ENCODE measurements around the gene TUBA4B.

TUBA4B gene

DNA sequence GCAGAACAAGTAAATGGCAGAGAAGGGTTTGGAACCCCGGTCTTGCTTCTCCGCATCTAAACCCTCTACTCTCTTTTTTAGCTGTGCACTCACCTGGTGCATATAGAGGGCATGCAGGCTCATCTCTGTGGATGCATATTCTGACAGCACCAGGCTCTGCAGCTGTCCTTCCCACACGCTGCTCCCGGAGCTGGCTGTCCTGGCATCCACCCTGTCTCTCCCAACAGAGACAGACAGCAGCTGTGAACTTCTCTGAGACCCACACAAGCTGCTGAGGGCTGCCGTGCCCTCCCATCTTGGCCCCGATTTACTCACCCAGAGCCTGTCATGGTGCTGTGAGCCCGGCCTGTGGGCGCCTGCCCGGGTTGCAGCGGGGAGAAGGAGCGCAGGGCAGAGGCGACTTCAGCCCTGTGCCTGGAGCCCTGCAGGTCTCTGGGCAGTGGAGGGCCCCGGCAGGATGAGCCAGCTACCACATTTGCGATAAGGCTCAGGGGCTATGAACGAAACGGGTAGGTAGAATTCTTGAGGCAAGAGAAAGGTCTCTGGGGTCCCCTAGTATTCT, 31.0 kb upstream of the TUBA4B start:
- ATAC-seq: no peak
- no peak for TF ChIP-seq ZNF8 (CRISPR knock-in tag; IDR thresholded peaks at IDR 0.05)
- no peak for TF ChIP-seq BACH2 (CRISPR knock-in tag; IDR thresholded peaks at IDR 0.05; ENCODE audit: borderline replicate concordance)

DNA sequence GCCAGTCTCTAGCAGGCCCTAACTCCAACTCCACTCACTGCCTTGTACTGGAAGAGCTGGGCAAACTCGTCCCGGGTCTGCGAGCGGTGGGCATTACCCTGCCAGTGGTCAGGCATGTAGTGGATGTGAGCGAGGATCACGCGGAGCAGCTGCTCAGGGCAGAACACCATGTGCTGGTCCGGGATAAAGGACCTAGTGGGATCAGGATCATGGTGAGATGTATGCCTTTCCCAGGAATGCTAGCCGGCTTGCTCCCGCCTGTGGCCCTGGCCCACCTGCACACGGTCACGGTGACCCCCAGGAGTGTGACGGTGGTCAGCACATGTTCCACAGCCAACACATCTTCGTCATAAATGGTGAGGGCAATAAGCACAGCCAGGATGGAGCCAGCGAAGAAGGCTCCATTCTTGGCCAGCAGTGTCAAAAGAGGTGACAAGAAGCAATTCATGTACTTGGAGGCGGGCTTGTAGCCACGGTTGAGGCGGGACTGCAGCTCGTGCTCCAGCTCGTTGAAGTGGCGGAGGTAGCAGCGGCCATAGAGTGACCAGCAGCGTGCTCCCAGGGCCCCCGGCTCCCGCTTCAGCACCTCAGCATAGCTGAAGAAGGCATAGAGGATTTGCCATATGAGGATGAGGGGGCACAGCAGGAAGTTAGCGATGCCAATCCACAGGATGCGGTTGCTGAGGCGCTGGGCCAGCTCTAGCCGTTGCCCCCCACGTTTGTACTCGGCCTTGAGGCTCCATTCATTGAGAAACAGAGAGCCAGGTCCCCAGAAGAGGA, 29.0 kb upstream of the TUBA4B start:
- TF ChIP-seq ESRRG (CRISPR knock-in tag; IDR thresholded peaks at IDR 0.05) (no peak), ZNF8 (CRISPR knock-in tag; IDR thresholded peaks at IDR 0.05) (no peak), ZNF565 (CRISPR knock-in tag; conservative IDR thresholded peaks at IDR 0.05; ENCODE audit: low read depth) (no peak), ISL1 (CRISPR knock-in tag; IDR thresholded peaks at IDR 0.05) (no peak), ZFP3 (CRISPR knock-in tag; IDR thresholded peaks at IDR 0.05) (no peak), OSR1 (CRISPR knock-in tag; IDR thresholded peaks at IDR 0.05) (no peak), ZC3H10 (CRISPR knock-in tag; IDR thresholded peaks at IDR 0.05) (no peak), ARNTL (CRISPR knock-in tag; IDR thresholded peaks at IDR 0.05; ENCODE audit: borderline replicate concordance, low read depth) (no peak), CSDC2 (CRISPR knock-in tag; IDR thresholded peaks at IDR 0.05) (no peak), TCF4 (CRISPR knock-in tag; IDR thresholded peaks at IDR 0.05; ENCODE audit: borderline replicate concordance) (no peak), GLIS3 (CRISPR knock-in tag; IDR thresholded peaks at IDR 0.05) (no peak), SNAI2 (CRISPR knock-in tag; IDR thresholded peaks at IDR 0.05) (no peak), ZFP30 (CRISPR knock-in tag; IDR thresholded peaks at IDR 0.05) (no peak), ZNF70 (CRISPR knock-in tag; IDR thresholded peaks at IDR 0.05) (no peak), TOX (CRISPR knock-in tag; IDR thresholded peaks at IDR 0.05; ENCODE audit: borderline replicate concordance) (no peak)
- TF ChIP-seq, protein P1, sequence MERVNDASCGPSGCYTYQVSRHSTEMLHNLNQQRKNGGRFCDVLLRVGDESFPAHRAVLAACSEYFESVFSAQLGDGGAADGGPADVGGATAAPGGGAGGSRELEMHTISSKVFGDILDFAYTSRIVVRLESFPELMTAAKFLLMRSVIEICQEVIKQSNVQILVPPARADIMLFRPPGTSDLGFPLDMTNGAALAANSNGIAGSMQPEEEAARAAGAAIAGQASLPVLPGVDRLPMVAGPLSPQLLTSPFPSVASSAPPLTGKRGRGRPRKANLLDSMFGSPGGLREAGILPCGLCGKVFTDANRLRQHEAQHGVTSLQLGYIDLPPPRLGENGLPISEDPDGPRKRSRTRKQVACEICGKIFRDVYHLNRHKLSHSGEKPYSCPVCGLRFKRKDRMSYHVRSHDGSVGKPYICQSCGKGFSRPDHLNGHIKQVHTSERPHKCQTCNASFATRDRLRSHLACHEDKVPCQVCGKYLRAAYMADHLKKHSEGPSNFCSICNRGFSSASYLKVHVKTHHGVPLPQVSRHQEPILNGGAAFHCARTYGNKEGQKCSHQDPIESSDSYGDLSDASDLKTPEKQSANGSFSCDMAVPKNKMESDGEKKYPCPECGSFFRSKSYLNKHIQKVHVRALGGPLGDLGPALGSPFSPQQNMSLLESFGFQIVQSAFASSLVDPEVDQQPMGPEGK (CRISPR knock-in tag; IDR thresholded peaks at IDR 0.05; ENCODE audit: borderline replicate concordance): no peak
- TF ChIP-seq, protein P2, sequence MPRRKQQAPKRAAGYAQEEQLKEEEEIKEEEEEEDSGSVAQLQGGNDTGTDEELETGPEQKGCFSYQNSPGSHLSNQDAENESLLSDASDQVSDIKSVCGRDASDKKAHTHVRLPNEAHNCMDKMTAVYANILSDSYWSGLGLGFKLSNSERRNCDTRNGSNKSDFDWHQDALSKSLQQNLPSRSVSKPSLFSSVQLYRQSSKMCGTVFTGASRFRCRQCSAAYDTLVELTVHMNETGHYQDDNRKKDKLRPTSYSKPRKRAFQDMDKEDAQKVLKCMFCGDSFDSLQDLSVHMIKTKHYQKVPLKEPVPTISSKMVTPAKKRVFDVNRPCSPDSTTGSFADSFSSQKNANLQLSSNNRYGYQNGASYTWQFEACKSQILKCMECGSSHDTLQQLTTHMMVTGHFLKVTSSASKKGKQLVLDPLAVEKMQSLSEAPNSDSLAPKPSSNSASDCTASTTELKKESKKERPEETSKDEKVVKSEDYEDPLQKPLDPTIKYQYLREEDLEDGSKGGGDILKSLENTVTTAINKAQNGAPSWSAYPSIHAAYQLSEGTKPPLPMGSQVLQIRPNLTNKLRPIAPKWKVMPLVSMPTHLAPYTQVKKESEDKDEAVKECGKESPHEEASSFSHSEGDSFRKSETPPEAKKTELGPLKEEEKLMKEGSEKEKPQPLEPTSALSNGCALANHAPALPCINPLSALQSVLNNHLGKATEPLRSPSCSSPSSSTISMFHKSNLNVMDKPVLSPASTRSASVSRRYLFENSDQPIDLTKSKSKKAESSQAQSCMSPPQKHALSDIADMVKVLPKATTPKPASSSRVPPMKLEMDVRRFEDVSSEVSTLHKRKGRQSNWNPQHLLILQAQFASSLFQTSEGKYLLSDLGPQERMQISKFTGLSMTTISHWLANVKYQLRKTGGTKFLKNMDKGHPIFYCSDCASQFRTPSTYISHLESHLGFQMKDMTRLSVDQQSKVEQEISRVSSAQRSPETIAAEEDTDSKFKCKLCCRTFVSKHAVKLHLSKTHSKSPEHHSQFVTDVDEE (CRISPR knock-in tag; IDR thresholded peaks at IDR 0.05): no peak
- TF ChIP-seq, protein P3, sequence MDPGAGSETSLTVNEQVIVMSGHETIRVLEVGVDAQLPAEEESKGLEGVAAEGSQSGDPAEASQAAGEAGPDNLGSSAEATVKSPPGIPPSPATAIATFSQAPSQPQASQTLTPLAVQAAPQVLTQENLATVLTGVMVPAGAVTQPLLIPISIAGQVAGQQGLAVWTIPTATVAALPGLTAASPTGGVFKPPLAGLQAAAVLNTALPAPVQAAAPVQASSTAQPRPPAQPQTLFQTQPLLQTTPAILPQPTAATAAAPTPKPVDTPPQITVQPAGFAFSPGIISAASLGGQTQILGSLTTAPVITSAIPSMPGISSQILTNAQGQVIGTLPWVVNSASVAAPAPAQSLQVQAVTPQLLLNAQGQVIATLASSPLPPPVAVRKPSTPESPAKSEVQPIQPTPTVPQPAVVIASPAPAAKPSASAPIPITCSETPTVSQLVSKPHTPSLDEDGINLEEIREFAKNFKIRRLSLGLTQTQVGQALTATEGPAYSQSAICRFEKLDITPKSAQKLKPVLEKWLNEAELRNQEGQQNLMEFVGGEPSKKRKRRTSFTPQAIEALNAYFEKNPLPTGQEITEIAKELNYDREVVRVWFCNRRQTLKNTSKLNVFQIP (CRISPR knock-in tag; IDR thresholded peaks at IDR 0.05; ENCODE audit: borderline replicate concordance, low read depth): no peak
- TF ChIP-seq, protein P4, sequence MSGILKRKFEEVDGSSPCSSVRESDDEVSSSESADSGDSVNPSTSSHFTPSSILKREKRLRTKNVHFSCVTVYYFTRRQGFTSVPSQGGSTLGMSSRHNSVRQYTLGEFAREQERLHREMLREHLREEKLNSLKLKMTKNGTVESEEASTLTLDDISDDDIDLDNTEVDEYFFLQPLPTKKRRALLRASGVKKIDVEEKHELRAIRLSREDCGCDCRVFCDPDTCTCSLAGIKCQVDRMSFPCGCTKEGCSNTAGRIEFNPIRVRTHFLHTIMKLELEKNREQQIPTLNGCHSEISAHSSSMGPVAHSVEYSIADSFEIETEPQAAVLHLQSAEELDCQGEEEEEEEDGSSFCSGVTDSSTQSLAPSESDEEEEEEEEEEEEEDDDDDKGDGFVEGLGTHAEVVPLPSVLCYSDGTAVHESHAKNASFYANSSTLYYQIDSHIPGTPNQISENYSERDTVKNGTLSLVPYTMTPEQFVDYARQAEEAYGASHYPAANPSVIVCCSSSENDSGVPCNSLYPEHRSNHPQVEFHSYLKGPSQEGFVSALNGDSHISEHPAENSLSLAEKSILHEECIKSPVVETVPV (CRISPR knock-in tag; IDR thresholded peaks at IDR 0.05): no peak
- TF ChIP-seq, protein P5, sequence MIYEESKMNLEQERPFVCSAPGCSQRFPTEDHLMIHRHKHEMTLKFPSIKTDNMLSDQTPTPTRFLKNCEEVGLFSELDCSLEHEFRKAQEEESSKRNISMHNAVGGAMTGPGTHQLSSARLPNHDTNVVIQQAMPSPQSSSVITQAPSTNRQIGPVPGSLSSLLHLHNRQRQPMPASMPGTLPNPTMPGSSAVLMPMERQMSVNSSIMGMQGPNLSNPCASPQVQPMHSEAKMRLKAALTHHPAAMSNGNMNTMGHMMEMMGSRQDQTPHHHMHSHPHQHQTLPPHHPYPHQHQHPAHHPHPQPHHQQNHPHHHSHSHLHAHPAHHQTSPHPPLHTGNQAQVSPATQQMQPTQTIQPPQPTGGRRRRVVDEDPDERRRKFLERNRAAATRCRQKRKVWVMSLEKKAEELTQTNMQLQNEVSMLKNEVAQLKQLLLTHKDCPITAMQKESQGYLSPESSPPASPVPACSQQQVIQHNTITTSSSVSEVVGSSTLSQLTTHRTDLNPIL (CRISPR knock-in tag; IDR thresholded peaks at IDR 0.05; ENCODE audit: low read depth): no peak
- ATAC-seq: no peak

DNA sequence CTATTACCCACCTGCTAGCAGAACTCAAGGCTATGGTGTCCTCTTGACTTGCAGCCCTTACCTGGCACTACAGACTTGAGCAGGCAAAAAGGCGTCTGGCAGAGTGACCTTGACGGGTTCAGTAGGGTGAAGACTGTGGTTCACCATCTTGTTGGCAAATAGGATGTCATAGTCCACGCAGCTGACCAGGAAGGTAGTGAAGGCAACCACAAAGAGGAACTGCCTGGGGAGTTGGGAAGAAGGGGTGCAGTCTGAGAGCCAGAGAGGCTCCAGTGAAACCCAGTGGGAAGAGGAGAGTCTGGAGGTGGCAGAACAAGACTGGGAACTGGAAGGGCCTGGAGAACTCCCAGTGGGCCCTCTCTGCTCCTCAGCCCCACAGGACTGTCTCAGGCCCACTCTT, 27.7 kb upstream of the TUBA4B start:
- no peak for ATAC-seq
- TF ChIP-seq RARB (CRISPR knock-in tag; IDR thresholded peaks at IDR 0.05) (no peak), BACH2 (CRISPR knock-in tag; IDR thresholded peaks at IDR 0.05; ENCODE audit: borderline replicate concordance) (no peak), TCF4 (CRISPR knock-in tag; IDR thresholded peaks at IDR 0.05; ENCODE audit: borderline replicate concordance) (no peak), GLIS3 (CRISPR knock-in tag; IDR thresholded peaks at IDR 0.05) (no peak), SNAI2 (CRISPR knock-in tag; IDR thresholded peaks at IDR 0.05) (no peak), CSDC2 (CRISPR knock-in tag; IDR thresholded peaks at IDR 0.05) (no peak), ZFP30 (CRISPR knock-in tag; IDR thresholded peaks at IDR 0.05) (no peak), OSR1 (CRISPR knock-in tag; IDR thresholded peaks at IDR 0.05) (no peak), ISL1 (CRISPR knock-in tag; IDR thresholded peaks at IDR 0.05) (no peak), ZNF565 (CRISPR knock-in tag; conservative IDR thresholded peaks at IDR 0.05; ENCODE audit: low read depth) (no peak), ZC3H10 (CRISPR knock-in tag; IDR thresholded peaks at IDR 0.05) (no peak)
- TF ChIP-seq, protein P3 (CRISPR knock-in tag; IDR thresholded peaks at IDR 0.05; ENCODE audit: borderline replicate concordance, low read depth): no peak
- TF ChIP-seq, protein P2 (CRISPR knock-in tag; IDR thresholded peaks at IDR 0.05): no peak
